Gastrocnemius medialis (tissue), 4 donors: ENCODE data around the gene GRIA4. TPM values are rescaled to one million over a fixed set of nuclear protein-coding genes. Genes with fewer than 3 reads are reported as not detected.

Experiments used
- ATAC-seq, 2 donors: fragments of 150-250 bp; one replicate each; pipeline ENCODE4 v1.9.1; 2016
- DNase-seq, 2 donors: peaks; one replicate each; pipeline ENCODE4 v3.0.0-alpha.2; 2019
- H3K27ac ChIP-seq, 4 donors: fragments of 200-600 bp; sonication (generic); 1 replicate in 1 of 4; 2 replicates in 3 of 4; pipeline ENCODE4 v1.5.1; 2016 to 2018; ENCODE audit warnings: mild to moderate bottlenecking in 2 of 4, moderate library complexity in 1 of 4
- H3K27me3 ChIP-seq, 3 donors: fragments of 200-600 bp; sonication (generic) in 2 of 3; 1 replicate in 1 of 3; 2 replicates in 2 of 3; pipeline versions ENCODE4 v1.5.1 to v1.6.0; 2016 to 2019; ENCODE audit warnings: mild to moderate bottlenecking in 1 of 3, moderate library complexity in 1 of 3
- H3K36me3 ChIP-seq, 2 donors: fragments of 200-600 bp; sonication (generic) in 1 of 2; one replicate each; pipeline ENCODE4 v1.5.1; 2017 to 2018
- H3K4me1 ChIP-seq, 2 donors: fragments of 200-600 bp; sonication (generic) in 1 of 2; one replicate each; pipeline ENCODE4 v1.5.1; 2016 to 2017; ENCODE audit warnings: mild to moderate bottlenecking in 2 of 2
- H3K4me3 ChIP-seq, 4 donors: fragments of 200-600 bp; sonication (generic) in 3 of 4; 1 replicate in 1 of 4; 2 replicates in 3 of 4; pipeline ENCODE4 v1.5.1; 2016 to 2019; ENCODE audit warnings: mild to moderate bottlenecking in 2 of 4
- H3K9me3 ChIP-seq, 3 donors: fragments of 200-600 bp; sonication (generic) in 2 of 3; 1 replicate in 1 of 3; 2 replicates in 2 of 3; pipeline ENCODE4 v1.5.1; 2016 to 2019
- CTCF ChIP-seq, 5 experiments: fragments of 450-650 bp in 3 of 5; fragments of 200-600 bp in 2 of 5; sonication (generic) in 2 of 5; IDR thresholded peaks in 4 of 5; conservative IDR thresholded peaks in 1 of 5; 1 replicate in 4 of 5; 2 replicates in 1 of 5; pipeline ENCODE4 v1.5.1; 2016 to 2019; ENCODE audit warnings: antibody characterized with exemption in 5 of 5, mild to moderate bottlenecking in 3 of 5, moderate library complexity in 3 of 5
- POLR2A ChIP-seq, 2 donors: fragments of 450-650 bp; IDR thresholded peaks; one replicate each; pipeline ENCODE4 v1.6.1; 2017; ENCODE audit warnings: antibody characterized with exemption in 2 of 2, mild to moderate bottlenecking in 2 of 2, moderate library complexity in 2 of 2
- in situ Hi-C, 4 donors: fragments of 200-750 bp; cut with MboI; loops; one replicate each; pipeline versions ENCODE4 v1.15.0 to v1.8.0; 2017; ENCODE audit warnings: low sequenced_read_pairs in 4 of 4
- intact Hi-C: fragments of 100-400 bp; cut with DNase I; formaldehyde crosslinking; loops from one replicate; pipeline ENCODE4 v1.15.1; 2023; ENCODE audit warnings: low total_unique reads
- total RNA-seq, 4 donors: library from RNA; depleted of rRNA; stranded (reverse); fragments of >200 nt; gene quantifications; one replicate each; pipeline versions ENCODE4 v1.1.0 to v1.2.3, GENCODE V29; 2016

Gene GRIA4
- total RNA-seq, 4 donors from 2014 or later = not detected

GRCh38 chr11:105611572-105612441 is 1.9 kb downstream of the GRIA4 start:
- Histone ChIP-seq H3K27me3 (peaks cover 21 to 26% (median 24%) of the 10 kb centered on the region in 3 donors), H3K4me3 (no peak overlapping the region), H3K36me3 (no peaks in the 10 kb centered on the region), H3K4me1 (no peaks in the 10 kb centered on the region), H3K27ac (no peak overlapping the region), H3K9me3 (no peaks in the 10 kb centered on the region)
- DNase-seq = no peak
- ATAC-seq = no peak
- TF ChIP-seq CTCF (IDR thresholded peaks at IDR 0.05 in 4 of 5, conservative IDR thresholded peaks at IDR 0.05 in 1 of 5) = no peak
- intact Hi-C loops (no loop called here), in situ Hi-C loops (no loop called here)

GRCh38 chr11:105612771-105613170 is 2.9 kb downstream of the GRIA4 start:
- intact Hi-C loops = no loop called here
- TF ChIP-seq POLR2A (IDR thresholded peaks at IDR 0.05) = no peak
- TF ChIP-seq CTCF (IDR thresholded peaks at IDR 0.05 in 4 of 5, conservative IDR thresholded peaks at IDR 0.05 in 1 of 5) = no peak
- no peak overlapping the region for H3K4me3 ChIP-seq

GRCh38 chr11:105613183-105613582 is 3.3 kb downstream of the GRIA4 start:
- no peak for ATAC-seq
- H3K4me3 ChIP-seq = no peak overlapping the region
- TF ChIP-seq CTCF (IDR thresholded peaks at IDR 0.05 in 4 of 5, conservative IDR thresholded peaks at IDR 0.05 in 1 of 5) (no peak), POLR2A (IDR thresholded peaks at IDR 0.05) (no peak)
- no peaks in the 10 kb centered on the region for H3K36me3 ChIP-seq
- in situ Hi-C loops (no loop called here), intact Hi-C loops (no loop called here)
- no peaks in the 10 kb centered on the region for H3K4me1 ChIP-seq
- H3K27me3 ChIP-seq = peaks cover 21 to 26% (median 24%) of the 10 kb centered on the region in 3 donors
- no peaks in the 10 kb centered on the region for H3K9me3 ChIP-seq
- H3K27ac ChIP-seq = no peak overlapping the region
- no peak for DNase-seq

More at GRCh38 chr11:105612771-105613170, 2.9 kb downstream of the GRIA4 start:
- ATAC-seq = no peak
- Histone ChIP-seq H3K4me1 (no peaks in the 10 kb centered on the region), H3K36me3 (no peaks in the 10 kb centered on the region), H3K27ac (no peak overlapping the region), H3K9me3 (no peaks in the 10 kb centered on the region), H3K27me3 (peaks cover 21 to 26% (median 24%) of the 10 kb centered on the region in 3 donors)
- in situ Hi-C loops = no loop called here
- DNase-seq = no peak

- TF ChIP-seq CTCF (IDR thresholded peaks at IDR 0.05 in 4 of 5, conservative IDR thresholded peaks at IDR 0.05 in 1 of 5) = no peak
- TF ChIP-seq POLR2A (IDR thresholded peaks at IDR 0.05) = no peak
- no peaks in the 10 kb centered on the region for H3K36me3 ChIP-seq
- intact Hi-C loops (no loop called here), in situ Hi-C loops (no loop called here)
- no peak overlapping the region for H3K27ac ChIP-seq
- no peaks in the 10 kb centered on the region for H3K9me3 ChIP-seq
- DNase-seq (no peak), ATAC-seq (no peak)
- H3K27me3 ChIP-seq = no peaks in the 10 kb centered on the region
- H3K4me3 ChIP-seq = no peak overlapping the region
- no peaks in the 10 kb centered on the region for H3K4me1 ChIP-seq
These were observed 8.6 kb downstream of the GRIA4 start for GRCh38 chr11:105618343-105618955.
